GM10266 (cell line): ENCODE measurements around the gene CACNA2D3.

Experiments
- DNase-seq: peaks from one replicate; pipeline ENCODE4 v3.0.0; 2012; ENCODE audit errors: extremely low spot score
- TF ChIP-seq, protein P1 (sequence below): IDR thresholded peaks from 2 replicates; pipeline ENCODE4 v1.5.1; 2012; ENCODE audit warnings: mild to moderate bottlenecking, low read depth; ENCODE audit not compliant: control insufficient read depth, insufficient read depth; ENCODE audit errors: missing control alignments

The CACNA2D3 gene

DNA sequence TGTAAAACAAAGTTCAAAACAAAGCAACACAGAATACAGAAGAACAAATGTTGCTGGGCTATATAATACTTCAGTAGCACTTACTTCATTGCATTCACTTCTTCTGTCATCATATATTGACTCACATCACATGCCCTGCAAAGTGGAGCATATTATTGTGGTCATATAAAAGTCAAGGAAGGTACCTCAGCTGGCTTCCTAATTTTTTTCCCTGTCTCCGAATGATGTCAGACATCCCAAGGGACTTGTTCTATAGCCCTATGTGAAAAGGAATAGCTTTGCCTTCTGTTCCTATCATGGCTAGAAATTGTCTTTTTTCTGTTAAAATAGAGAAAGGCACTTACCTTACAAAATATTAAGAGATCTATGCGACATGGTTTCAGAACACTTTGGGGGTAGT, 696.1 kb downstream of the CACNA2D3 start:
- no peak for DNase-seq
- TF ChIP-seq, protein P1, sequence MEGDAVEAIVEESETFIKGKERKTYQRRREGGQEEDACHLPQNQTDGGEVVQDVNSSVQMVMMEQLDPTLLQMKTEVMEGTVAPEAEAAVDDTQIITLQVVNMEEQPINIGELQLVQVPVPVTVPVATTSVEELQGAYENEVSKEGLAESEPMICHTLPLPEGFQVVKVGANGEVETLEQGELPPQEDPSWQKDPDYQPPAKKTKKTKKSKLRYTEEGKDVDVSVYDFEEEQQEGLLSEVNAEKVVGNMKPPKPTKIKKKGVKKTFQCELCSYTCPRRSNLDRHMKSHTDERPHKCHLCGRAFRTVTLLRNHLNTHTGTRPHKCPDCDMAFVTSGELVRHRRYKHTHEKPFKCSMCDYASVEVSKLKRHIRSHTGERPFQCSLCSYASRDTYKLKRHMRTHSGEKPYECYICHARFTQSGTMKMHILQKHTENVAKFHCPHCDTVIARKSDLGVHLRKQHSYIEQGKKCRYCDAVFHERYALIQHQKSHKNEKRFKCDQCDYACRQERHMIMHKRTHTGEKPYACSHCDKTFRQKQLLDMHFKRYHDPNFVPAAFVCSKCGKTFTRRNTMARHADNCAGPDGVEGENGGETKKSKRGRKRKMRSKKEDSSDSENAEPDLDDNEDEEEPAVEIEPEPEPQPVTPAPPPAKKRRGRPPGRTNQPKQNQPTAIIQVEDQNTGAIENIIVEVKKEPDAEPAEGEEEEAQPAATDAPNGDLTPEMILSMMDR, result no peak

DNA sequence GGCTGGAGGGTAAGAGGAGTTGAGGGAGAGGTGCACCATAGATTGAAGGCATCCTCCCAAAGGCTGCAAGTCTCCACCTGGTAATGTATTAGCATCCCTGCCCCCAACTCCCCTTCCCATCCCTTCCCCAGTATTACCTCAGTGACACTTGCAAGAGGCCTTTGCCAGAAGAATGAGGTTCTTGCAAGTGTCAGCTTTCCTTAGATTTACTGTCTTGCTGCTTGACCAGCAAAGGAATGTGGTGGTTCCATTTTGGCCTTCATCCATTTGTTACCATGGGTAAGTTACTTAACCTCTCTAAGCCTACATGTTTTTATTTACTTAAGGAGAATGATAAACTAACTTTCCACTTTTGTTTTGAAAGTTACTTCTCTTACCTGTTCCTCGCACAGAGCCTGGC, 696.6 kb downstream of the CACNA2D3 start:
- no peak for DNase-seq
- TF ChIP-seq, protein P1, result no peak

DNA sequence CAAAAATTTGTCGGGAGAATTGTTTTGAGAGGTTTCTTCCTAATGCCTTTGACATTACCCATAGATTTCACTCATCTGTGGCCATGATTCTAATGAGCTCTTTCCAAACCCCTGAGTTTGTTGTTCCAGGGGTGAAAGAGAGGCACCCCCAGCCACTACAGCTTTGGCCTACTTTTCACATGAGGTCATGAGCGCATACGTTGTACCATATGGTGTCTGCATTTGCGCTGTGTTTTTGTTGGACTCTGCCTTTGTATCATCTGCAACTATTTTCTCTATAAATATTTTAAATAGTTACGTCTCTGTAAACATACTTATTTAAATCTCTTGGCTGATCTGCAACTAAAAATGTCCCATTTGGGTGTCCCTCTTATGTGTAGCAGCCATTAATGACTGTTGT, 697.6 kb downstream of the CACNA2D3 start:
- TF ChIP-seq, protein P1, result no peak
- no peak for DNase-seq

DNA sequence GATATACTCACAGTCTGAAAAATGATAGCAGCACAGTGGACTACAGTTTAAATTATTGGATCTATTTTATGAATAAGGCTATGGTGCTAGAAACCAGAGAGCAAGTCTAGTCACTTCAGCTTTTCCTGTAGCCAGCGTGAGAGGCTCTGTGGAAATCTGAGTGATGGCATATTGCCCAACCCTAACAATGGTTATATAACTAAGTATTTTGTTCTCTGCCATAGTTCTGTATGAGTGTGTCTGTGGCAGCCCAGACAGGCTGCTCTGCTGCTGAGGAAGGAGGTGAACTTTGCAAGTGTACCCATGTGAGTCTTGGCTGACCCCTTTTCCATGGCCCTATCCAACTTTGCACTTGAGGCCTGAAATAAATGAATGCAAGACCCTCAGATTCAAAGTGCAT, 699.9 kb downstream of the CACNA2D3 start:
- no peak for DNase-seq
- TF ChIP-seq, protein P1, result no peak

DNA sequence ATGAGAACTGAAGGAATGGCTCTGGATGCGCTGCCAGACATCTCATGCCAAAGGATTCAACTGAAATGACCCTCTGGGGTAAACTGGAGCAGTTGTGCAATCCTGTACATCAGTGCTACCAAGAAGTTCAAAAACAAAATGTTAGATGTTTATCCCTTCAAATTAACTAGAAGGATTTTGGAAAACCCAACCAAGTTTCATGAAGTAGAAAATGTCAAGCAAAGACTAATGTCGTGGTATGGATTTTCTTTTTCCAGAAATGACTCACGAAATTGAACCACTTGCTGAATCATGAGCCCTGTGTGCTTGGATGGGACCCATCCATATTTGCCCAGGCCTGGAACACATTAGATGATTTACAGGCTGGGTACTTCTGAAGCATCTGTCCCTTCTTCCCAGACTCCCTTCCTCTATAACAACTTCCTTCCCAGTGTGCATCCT, 703.9 kb downstream of the CACNA2D3 start:
- TF ChIP-seq, protein P1, result no peak
- DNase-seq, result no peak

DNA sequence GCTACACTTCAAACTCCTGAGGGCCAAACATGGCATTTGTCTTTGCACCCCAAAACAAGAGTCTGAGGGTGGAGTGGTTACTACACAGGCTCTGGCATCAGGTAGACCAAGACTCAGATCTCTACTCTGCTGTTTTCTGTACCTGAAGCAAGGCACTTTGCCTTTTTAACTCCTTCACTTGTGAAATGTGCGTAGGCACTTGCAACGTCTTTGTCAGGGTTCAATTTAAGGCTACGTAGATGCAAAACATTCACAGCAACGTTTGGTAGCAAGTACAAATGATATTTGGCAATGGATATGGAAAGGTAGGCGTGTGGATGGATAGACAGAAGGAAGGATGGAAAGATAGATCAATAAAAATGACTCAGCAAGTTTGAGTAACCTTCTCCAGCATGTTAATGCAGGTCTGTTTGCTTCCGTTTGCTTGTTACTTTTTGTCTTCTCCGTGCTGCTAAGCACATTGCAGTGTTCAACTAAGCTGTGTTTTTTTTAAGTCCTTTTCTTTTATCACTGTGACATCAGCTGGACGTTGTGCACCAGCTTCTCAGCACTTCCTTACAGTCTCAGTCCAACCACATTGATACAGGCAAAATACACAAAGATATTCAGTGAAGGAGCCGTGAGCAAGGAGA, 704.8 kb downstream of the CACNA2D3 start:
- TF ChIP-seq, protein P1, result no peak
- no peak for DNase-seq

DNA sequence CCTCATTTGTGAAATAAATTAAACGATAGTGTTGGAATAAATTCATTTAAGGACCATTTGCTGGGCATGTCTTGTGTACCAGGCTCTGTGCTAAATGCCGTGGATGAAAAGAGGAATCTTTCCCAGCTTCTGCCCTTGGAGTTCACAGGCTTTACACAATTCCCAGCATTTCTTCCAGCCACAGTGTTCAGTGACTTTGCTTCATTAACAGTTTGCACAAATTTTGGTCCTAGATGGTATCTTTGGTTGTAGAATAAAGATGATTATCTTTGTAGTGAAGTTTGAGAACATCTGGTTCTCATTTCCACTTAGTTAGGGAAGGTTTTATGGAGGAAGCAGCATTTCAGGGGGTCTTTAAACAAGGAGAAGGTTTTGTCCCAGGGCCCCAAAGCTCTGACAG, 705.4 kb downstream of the CACNA2D3 start:
- DNase-seq, result no peak
- TF ChIP-seq, protein P1, result no peak
